Fibroblast of skin of right biceps (primary cell): ENCODE results near the gene OR7D2.

Experiments used
- DNase-seq: peaks from one replicate; pipeline ENCODE4 v3.0.0-alpha.2; 2013

The OR7D2 gene

GRCh38 chr19:9219489-9219888 lies 40.7 kb downstream of the OR7D2 start, which contains the start of gene OR7D4:
TSS of gene OR7D4 (minus strand) at chr19:9219589. CDS start at chr19:9214837, 4,752 bp downstream.
- DNase-seq, result no peak
